Karpas-422 (cell line): ENCODE measurements around the gene C2. TPM values are rescaled to one million over a fixed set of nuclear protein-coding genes. Genes with fewer than 3 reads are reported as not detected.
"Not testable (repeated sequence)": the region's sequence is repeated elsewhere in the genome, so short reads cannot be mapped to it uniquely, and the experiment has no call there.

Source experiments
- DNase-seq: peaks from one replicate; pipeline ENCODE4 v3.0.0-alpha.2; 2015
- H2AFZ ChIP-seq: fragments of 200-600 bp; sonication (generic); 2 replicates; pipeline ENCODE4 v1.6.1; 2014; ENCODE audit warnings: antibody characterized with exemption, low read length, mixed read lengths
- H3K27ac ChIP-seq: fragments of 200-600 bp; sonication (generic); 2 replicates; pipeline ENCODE4 v1.5.1; 2014; ENCODE audit warnings: mild to moderate bottlenecking, low read length, moderate library complexity
- H3K27me3 ChIP-seq: fragments of 200-600 bp; sonication (generic); 2 replicates; pipeline ENCODE4 v1.6.1; 2014; ENCODE audit warnings: low read length, mixed read lengths
- H3K36me3 ChIP-seq: fragments of 200-600 bp; sonication (generic); 2 replicates; pipeline ENCODE4 v1.6.1; 2014; ENCODE audit warnings: low read length, mixed read lengths; ENCODE audit not compliant: insufficient read depth
- H3K4me1 ChIP-seq: fragments of 200-600 bp; sonication (generic); 2 replicates; pipeline ENCODE4 v1.6.1; 2014; ENCODE audit warnings: mild to moderate bottlenecking, low read length, mixed read lengths
- H3K4me2 ChIP-seq: fragments of 200-600 bp; sonication (generic); 2 replicates; pipeline ENCODE4 v1.6.1; 2014; ENCODE audit warnings: low read length, low read depth, mild to moderate bottlenecking; ENCODE audit not compliant: poor library complexity, severe bottlenecking
- H3K4me3 ChIP-seq: fragments of 200-600 bp; sonication (generic); 2 replicates; pipeline ENCODE4 v1.5.1; 2014; ENCODE audit warnings: mild to moderate bottlenecking, antibody characterized with exemption, low read length, mixed read lengths
- H3K79me2 ChIP-seq: fragments of 200-600 bp; sonication (generic); 2 replicates; pipeline ENCODE4 v1.6.1; 2014; ENCODE audit warnings: mild to moderate bottlenecking, low read length, mixed read lengths
- H3K9ac ChIP-seq: fragments of 200-600 bp; sonication (generic); 2 replicates; pipeline ENCODE4 v1.6.0; 2014; ENCODE audit warnings: low read length
- H3K9me2 ChIP-seq: fragments of 200-600 bp; sonication (generic), shearing (Covaris generic); replicated peaks from 2 replicates; pipeline ENCODE4 v1.6.0; 2014; ENCODE audit warnings: mild to moderate bottlenecking, low read length, moderate library complexity; ENCODE audit not compliant: insufficient read depth
- H3K9me3 ChIP-seq: fragments of 300-700, 200-600 bp; sonication (generic); 2 replicates; pipeline ENCODE4 v1.6.1; 2014; ENCODE audit warnings: low read length, mixed read lengths
- H4K20me1 ChIP-seq: fragments of 200-600 bp; sonication (generic); 2 replicates; pipeline ENCODE4 v1.6.1; 2014; ENCODE audit warnings: mild to moderate bottlenecking, antibody characterized with exemption, low read length, low read depth; ENCODE audit not compliant: insufficient read depth
- small RNA-seq: library from RNA; depleted of rRNA; stranded (forward); fragments of <200 nt; gene quantifications from one replicate; pipeline ENCODE3, GENCODE V24; 2014
- total RNA-seq: library from RNA; depleted of rRNA; stranded (reverse); fragments of >200 nt; shearing (Covaris generic); gene quantifications from 2 replicates; pipeline ENCODE4 v1.2.3, GENCODE V29; 2014; ENCODE audit warnings: low replicate concordance; rRNA removed

Gene C2
- total RNA-seq, 1 experiment from 2014 or later: not detected

GRCh38 chr6:31989363-31989762 lies 61.8 kb downstream of the C2 start:
- not testable (repeated sequence) for H3K4me3 ChIP-seq, H3K27me3 ChIP-seq, H4K20me1 ChIP-seq, H3K27ac ChIP-seq, H3K4me1 ChIP-seq, H3K9ac ChIP-seq, H3K79me2 ChIP-seq, DNase-seq, H2AFZ ChIP-seq, H3K9me2 ChIP-seq, H3K36me3 ChIP-seq, H3K9me3 ChIP-seq, H3K4me2 ChIP-seq

GRCh38 chr6:31994421-31994820 lies 66.9 kb downstream of the C2 start:
- not testable (repeated sequence) for H2AFZ ChIP-seq, H3K9me3 ChIP-seq, H4K20me1 ChIP-seq, H3K4me2 ChIP-seq, H3K79me2 ChIP-seq, H3K36me3 ChIP-seq, H3K4me1 ChIP-seq, H3K27ac ChIP-seq, DNase-seq, H3K27me3 ChIP-seq, H3K9me2 ChIP-seq, H3K4me3 ChIP-seq, H3K9ac ChIP-seq

Small RNA genes within 50 kb of the gene (small RNA-seq; reads per million reads assigned to genes)
- not detected for gene AL645922.1

Other genes with a start within 250 kb of the C2 start
- gene LY6G5C, start 246.7 kb upstream of the C2 start, total RNA-seq: 0.51 TPM in 1 of 2 replicates, not detected in the other
- 55.6 and 92.1 TPM in 2 replicates for gene ABHD16A, start 224.4 kb upstream of the C2 start, total RNA-seq
- not detected in 2 replicates for gene LY6G6F, start 220.9 kb upstream of the C2 start, total RNA-seq
- gene LY6G6D, start 212.4 kb upstream of the C2 start, total RNA-seq: not detected in 2 replicates
- not detected in 2 replicates for gene LY6G6C, start 206.0 kb upstream of the C2 start, total RNA-seq
- not detected in 2 replicates for gene MPIG6B, start 204.3 kb upstream of the C2 start, total RNA-seq
- 13.3 and 24.0 TPM in 2 replicates for gene DDAH2, start 198.4 kb upstream of the C2 start, total RNA-seq
- gene CLIC1, start 191.2 kb upstream of the C2 start, total RNA-seq: 385 and 405 TPM in 2 replicates
- gene MSH5, start 187.7 kb upstream of the C2 start, total RNA-seq: 30.5 and 58.4 TPM in 2 replicates
- 1.8 and 14.0 TPM in 2 replicates for gene SAPCD1, start 165.1 kb upstream of the C2 start, total RNA-seq
- 0.29 and 0.34 TPM in 2 replicates for gene VWA7, start 150.4 kb upstream of the C2 start, total RNA-seq
- 38.0 and 43.0 TPM in 2 replicates for gene VARS1, start 132.0 kb upstream of the C2 start, total RNA-seq
- 44.9 and 57.4 TPM in 2 replicates for gene LSM2, start 120.8 kb upstream of the C2 start, total RNA-seq
- 0.72 TPM in 1 of 2 replicates, not detected in the other for gene HSPA1L, start 112.4 kb upstream of the C2 start, total RNA-seq
- gene HSPA1A, start 112.2 kb upstream of the C2 start, total RNA-seq: 0.32 TPM in 1 of 2 replicates, not detected in the other
- gene HSPA1B, start 100.0 kb upstream of the C2 start, total RNA-seq: 78.6 and 143 TPM in 2 replicates
- gene NEU1, start 64.9 kb upstream of the C2 start, total RNA-seq: 23.7 and 38.7 TPM in 2 replicates
- not detected in 2 replicates for gene SLC44A4, start 48.7 kb upstream of the C2 start, total RNA-seq
- 40.0 and 79.0 TPM in 2 replicates for gene EHMT2, start 30.0 kb upstream of the C2 start, total RNA-seq
- 13.3 and 26.3 TPM in 2 replicates for gene ZBTB12, start 25.6 kb upstream of the C2 start, total RNA-seq
- 0.22 TPM in 1 of 2 replicates, not detected in the other for gene CFB, start 18.4 kb downstream of the C2 start, total RNA-seq
- 56.3 and 146 TPM in 2 replicates for gene NELFE, start 31.3 kb downstream of the C2 start, total RNA-seq
- gene SKIC2, start 31.5 kb downstream of the C2 start, total RNA-seq: 43.7 and 60.0 TPM in 2 replicates
- gene DXO, start 44.4 kb downstream of the C2 start, total RNA-seq: 20.8 and 25.0 TPM in 2 replicates
- 2.9 and 3.8 TPM in 2 replicates for gene C4A, start 54.3 kb downstream of the C2 start, total RNA-seq
- gene C4B, start 87.1 kb downstream of the C2 start, total RNA-seq: 1.9 and 6.6 TPM in 2 replicates
- gene CYP21A2, start 110.7 kb downstream of the C2 start, total RNA-seq: not detected in 2 replicates
- 0.22 and 2.1 TPM in 2 replicates for gene TNXB, start 181.6 kb downstream of the C2 start, total RNA-seq
- gene ATF6B, start 200.5 kb downstream of the C2 start, total RNA-seq: 51.3 and 62.5 TPM in 2 replicates
- 7.0 and 12.4 TPM in 2 replicates for gene FKBPL, start 202.6 kb downstream of the C2 start, total RNA-seq
- 0.29 and 0.75 TPM in 2 replicates for gene PRRT1, start 224.2 kb downstream of the C2 start, total RNA-seq
- 14.4 and 27.9 TPM in 2 replicates for gene PPT2, start 226.4 kb downstream of the C2 start, total RNA-seq
- 3.7 and 4.9 TPM in 2 replicates for gene EGFL8, start 236.9 kb downstream of the C2 start, total RNA-seq
- gene AGPAT1, start 248.4 kb downstream of the C2 start, total RNA-seq: 54.8 and 74.5 TPM in 2 replicates